Upper lobe of left lung (tissue), 4 donors: ENCODE results near the gene C1QL4.

Experiments
- EP300 ChIP-seq, 4 donors: sonication (generic); formaldehyde crosslinking; IDR thresholded peaks; one replicate each; pipeline ENCODE4 v1.5.1; 2017; ENCODE audit warnings: antibody characterized with exemption in 4 of 4, control low read depth in 2 of 4
- POLR2A ChIP-seq, 4 donors: fragments of 450-650 bp; IDR thresholded peaks; one replicate each; pipeline ENCODE4 v1.5.1; 2016 to 2017; ENCODE audit warnings: antibody characterized with exemption in 4 of 4, mild to moderate bottlenecking in 2 of 4
- POLR2AphosphoS5 ChIP-seq, 2 donors: sonication (generic); formaldehyde crosslinking; IDR thresholded peaks; one replicate each; pipeline ENCODE4 v1.5.1; 2017; ENCODE audit warnings: antibody characterized with exemption in 2 of 2
- TF ChIP-seq, protein P1 (sequence below), 6 experiments: fragments of 450-650 bp in 4 of 6; fragments of 200-600 bp in 2 of 6; sonication (generic) in 2 of 6; IDR thresholded peaks; one replicate each; pipeline ENCODE4 v1.5.1; 2016 to 2019; ENCODE audit warnings: antibody characterized with exemption in 6 of 6

GRCh38 chr12:49294804-49295081, 42.2 kb downstream of the C1QL4 start:
- no peak for TF ChIP-seq EP300 (IDR thresholded peaks at IDR 0.05)
- TF ChIP-seq, protein P1, sequence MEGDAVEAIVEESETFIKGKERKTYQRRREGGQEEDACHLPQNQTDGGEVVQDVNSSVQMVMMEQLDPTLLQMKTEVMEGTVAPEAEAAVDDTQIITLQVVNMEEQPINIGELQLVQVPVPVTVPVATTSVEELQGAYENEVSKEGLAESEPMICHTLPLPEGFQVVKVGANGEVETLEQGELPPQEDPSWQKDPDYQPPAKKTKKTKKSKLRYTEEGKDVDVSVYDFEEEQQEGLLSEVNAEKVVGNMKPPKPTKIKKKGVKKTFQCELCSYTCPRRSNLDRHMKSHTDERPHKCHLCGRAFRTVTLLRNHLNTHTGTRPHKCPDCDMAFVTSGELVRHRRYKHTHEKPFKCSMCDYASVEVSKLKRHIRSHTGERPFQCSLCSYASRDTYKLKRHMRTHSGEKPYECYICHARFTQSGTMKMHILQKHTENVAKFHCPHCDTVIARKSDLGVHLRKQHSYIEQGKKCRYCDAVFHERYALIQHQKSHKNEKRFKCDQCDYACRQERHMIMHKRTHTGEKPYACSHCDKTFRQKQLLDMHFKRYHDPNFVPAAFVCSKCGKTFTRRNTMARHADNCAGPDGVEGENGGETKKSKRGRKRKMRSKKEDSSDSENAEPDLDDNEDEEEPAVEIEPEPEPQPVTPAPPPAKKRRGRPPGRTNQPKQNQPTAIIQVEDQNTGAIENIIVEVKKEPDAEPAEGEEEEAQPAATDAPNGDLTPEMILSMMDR (IDR thresholded peaks at IDR 0.05), result no peak
- no peak for TF ChIP-seq POLR2A (IDR thresholded peaks at IDR 0.05)
- TF ChIP-seq POLR2AphosphoS5 (IDR thresholded peaks at IDR 0.05), result no peak
